ENCODE data around the gene HKDC1.
"Not testable (repeated sequence)": the region's sequence is repeated elsewhere in the genome, so short reads cannot be mapped to it uniquely, and the experiment has no call there.

DNA sequence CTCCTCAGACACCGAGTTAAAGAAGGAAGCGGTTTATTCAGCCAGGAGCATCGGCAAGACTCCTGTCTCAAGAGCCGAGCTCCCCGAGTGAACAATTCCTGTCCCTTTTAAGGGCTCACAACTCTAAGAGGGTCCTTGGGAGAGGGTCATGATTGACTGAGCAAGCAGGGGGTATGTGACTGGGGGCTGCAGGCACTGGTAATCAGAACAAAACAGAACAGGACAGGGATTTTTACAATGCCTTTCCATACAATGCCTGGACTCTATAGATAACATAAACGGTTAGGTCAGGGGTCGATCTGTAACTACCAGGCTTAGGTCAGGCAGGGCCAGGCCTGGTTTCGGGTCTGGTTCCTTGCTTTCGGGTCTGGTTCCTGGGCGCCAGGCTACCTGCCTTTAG, 88.2 kb downstream of the HKDC1 start:
- TF ChIP-seq, protein P1, sequence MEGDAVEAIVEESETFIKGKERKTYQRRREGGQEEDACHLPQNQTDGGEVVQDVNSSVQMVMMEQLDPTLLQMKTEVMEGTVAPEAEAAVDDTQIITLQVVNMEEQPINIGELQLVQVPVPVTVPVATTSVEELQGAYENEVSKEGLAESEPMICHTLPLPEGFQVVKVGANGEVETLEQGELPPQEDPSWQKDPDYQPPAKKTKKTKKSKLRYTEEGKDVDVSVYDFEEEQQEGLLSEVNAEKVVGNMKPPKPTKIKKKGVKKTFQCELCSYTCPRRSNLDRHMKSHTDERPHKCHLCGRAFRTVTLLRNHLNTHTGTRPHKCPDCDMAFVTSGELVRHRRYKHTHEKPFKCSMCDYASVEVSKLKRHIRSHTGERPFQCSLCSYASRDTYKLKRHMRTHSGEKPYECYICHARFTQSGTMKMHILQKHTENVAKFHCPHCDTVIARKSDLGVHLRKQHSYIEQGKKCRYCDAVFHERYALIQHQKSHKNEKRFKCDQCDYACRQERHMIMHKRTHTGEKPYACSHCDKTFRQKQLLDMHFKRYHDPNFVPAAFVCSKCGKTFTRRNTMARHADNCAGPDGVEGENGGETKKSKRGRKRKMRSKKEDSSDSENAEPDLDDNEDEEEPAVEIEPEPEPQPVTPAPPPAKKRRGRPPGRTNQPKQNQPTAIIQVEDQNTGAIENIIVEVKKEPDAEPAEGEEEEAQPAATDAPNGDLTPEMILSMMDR (IDR thresholded peaks at IDR 0.05) = not testable (repeated sequence)
- TF ChIP-seq, protein P2, sequence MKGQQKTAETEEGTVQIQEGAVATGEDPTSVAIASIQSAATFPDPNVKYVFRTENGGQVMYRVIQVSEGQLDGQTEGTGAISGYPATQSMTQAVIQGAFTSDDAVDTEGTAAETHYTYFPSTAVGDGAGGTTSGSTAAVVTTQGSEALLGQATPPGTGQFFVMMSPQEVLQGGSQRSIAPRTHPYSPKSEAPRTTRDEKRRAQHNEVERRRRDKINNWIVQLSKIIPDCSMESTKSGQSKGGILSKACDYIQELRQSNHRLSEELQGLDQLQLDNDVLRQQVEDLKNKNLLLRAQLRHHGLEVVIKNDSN (IDR thresholded peaks at IDR 0.05; ENCODE audit: borderline replicate concordance, low read depth) = not testable (repeated sequence)
- TF ChIP-seq, protein P3, sequence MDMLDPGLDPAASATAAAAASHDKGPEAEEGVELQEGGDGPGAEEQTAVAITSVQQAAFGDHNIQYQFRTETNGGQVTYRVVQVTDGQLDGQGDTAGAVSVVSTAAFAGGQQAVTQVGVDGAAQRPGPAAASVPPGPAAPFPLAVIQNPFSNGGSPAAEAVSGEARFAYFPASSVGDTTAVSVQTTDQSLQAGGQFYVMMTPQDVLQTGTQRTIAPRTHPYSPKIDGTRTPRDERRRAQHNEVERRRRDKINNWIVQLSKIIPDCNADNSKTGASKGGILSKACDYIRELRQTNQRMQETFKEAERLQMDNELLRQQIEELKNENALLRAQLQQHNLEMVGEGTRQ (IDR thresholded peaks at IDR 0.05; ENCODE audit: borderline replicate concordance, low read depth, low read length) = not testable (repeated sequence)
- TF ChIP-seq CHD2 (IDR thresholded peaks at IDR 0.05; ENCODE audit: low read length, partially characterized antibody); POLR2AphosphoS5 (IDR thresholded peaks at IDR 0.05; ENCODE audit: low read depth, low read length); RFX5 (IDR thresholded peaks at IDR 0.05; ENCODE audit: low read length); MEF2A (IDR thresholded peaks at IDR 0.05; ENCODE audit: borderline replicate concordance, low read depth); MXI1 (IDR thresholded peaks at IDR 0.05; ENCODE audit: low read depth, low read length): not testable (repeated sequence)
- TF ChIP-seq, protein P4, sequence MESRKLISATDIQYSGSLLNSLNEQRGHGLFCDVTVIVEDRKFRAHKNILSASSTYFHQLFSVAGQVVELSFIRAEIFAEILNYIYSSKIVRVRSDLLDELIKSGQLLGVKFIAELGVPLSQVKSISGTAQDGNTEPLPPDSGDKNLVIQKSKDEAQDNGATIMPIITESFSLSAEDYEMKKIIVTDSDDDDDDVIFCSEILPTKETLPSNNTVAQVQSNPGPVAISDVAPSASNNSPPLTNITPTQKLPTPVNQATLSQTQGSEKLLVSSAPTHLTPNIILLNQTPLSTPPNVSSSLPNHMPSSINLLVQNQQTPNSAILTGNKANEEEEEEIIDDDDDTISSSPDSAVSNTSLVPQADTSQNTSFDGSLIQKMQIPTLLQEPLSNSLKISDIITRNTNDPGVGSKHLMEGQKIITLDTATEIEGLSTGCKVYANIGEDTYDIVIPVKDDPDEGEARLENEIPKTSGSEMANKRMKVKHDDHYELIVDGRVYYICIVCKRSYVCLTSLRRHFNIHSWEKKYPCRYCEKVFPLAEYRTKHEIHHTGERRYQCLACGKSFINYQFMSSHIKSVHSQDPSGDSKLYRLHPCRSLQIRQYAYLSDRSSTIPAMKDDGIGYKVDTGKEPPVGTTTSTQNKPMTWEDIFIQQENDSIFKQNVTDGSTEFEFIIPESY (IDR thresholded peaks at IDR 0.05; ENCODE audit: borderline replicate concordance, low read depth) = not testable (repeated sequence)
- TF ChIP-seq, protein P5, sequence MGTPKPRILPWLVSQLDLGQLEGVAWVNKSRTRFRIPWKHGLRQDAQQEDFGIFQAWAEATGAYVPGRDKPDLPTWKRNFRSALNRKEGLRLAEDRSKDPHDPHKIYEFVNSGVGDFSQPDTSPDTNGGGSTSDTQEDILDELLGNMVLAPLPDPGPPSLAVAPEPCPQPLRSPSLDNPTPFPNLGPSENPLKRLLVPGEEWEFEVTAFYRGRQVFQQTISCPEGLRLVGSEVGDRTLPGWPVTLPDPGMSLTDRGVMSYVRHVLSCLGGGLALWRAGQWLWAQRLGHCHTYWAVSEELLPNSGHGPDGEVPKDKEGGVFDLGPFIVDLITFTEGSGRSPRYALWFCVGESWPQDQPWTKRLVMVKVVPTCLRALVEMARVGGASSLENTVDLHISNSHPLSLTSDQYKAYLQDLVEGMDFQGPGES (IDR thresholded peaks at IDR 0.05; ENCODE audit: low read depth, low read length) = not testable (repeated sequence)

All from SK-N-SH (cell line).